ES-I3 (cell line): ENCODE measurements around the gene PRKCZ.

ENCODE experiments used
- H3K36me3 ChIP-seq: 2 replicates; pipeline ENCODE4 v1.6.1; 2013; ENCODE audit warnings: mild to moderate bottlenecking, low read length, control low read depth, moderate library complexity; ENCODE audit not compliant: insufficient read depth
- H3K4me1 ChIP-seq: 2 replicates; pipeline ENCODE4 v1.6.1; 2013; ENCODE audit warnings: mild to moderate bottlenecking, control low read depth, low read length; ENCODE audit not compliant: insufficient read depth
- H3K9ac ChIP-seq: 2 replicates; pipeline ENCODE4 v1.6.1; 2013; ENCODE audit warnings: low read depth, mild to moderate bottlenecking, low read length, moderate library complexity
- H3K9me3 ChIP-seq: 2 replicates; pipeline ENCODE4 v1.6.1; 2013; ENCODE audit warnings: mild to moderate bottlenecking, low read length, moderate library complexity; ENCODE audit not compliant: control insufficient read depth, insufficient read depth

PRKCZ gene

DNA sequence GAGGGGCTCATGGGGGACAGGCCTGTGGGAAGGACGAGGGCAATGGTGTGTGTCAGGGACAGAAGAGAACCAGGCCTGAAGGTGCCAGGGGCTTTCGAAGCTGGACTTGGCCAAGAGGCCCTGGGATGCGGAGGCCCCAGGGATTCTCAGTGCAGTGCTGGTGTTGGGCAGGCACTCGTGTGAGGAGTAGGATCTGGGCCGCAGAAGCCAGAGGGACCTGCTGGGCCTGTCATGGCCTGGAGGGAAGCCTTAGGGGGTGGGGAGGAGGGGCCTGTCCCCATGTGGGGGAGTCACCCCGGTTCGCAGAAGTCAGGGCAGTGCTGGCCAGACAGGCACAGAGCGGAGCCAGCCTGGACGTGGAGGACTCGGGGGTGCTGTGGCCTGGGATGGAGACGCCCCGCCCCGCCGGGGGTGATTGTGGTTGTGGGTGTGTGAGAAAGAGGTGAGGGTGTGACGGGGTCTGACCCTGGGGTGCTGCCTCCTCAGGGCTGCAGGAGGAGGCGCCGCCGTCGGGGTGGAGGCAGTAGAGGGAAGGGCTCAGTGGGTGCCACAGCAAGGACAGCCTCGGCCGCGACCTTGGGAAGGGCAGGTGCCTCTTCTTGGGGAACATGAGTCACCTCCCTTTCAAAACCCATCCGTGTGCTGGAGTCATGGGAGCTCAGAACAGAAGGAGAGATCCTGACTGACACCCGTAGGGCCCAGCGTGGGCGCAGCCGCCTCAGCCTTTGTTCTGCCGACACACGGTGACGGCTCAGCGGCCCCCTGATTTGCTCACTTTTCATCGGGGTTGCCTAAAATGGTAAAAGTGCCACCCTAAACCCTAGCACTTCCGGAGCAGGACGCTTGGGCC lies 110.5 kb downstream of the PRKCZ start:
- no peaks in the 10 kb centered on the region; the same call in 1 of the 2 replicates for H3K36me3 ChIP-seq
- H3K4me1 ChIP-seq: no peaks in the 10 kb centered on the region
- H3K9ac ChIP-seq: no peak overlapping the region

DNA sequence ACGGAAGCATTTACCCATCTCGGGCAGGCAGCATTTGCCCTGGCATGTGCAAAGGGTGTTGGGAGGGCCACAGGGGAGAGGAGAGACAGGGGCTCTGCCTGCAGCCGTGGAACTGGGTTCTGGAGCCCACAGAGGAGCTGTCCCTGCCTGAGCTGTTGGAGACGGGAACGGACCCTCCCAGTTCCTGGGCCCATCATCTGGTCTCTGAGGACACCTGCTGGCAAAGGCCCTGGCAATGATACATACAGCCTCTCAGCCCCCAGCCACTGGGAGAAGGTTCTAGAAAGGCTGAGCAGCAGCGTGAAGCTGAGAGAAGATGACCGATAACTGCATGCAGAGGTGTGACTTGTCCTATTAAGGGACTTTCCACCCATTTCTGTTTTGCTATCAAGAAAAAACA lies 113.0 kb downstream of the PRKCZ start:
- Histone ChIP-seq H3K9me3 (no peaks in the 10 kb centered on the region), H3K9ac (no peak overlapping the region), H3K36me3 (no peaks in the 10 kb centered on the region; the same call in 1 of the 2 replicates), H3K4me1 (no peaks in the 10 kb centered on the region)

More for the DNA sequence above, 110.5 kb downstream of the PRKCZ start:
- no peaks in the 10 kb centered on the region for H3K9me3 ChIP-seq

DNA sequence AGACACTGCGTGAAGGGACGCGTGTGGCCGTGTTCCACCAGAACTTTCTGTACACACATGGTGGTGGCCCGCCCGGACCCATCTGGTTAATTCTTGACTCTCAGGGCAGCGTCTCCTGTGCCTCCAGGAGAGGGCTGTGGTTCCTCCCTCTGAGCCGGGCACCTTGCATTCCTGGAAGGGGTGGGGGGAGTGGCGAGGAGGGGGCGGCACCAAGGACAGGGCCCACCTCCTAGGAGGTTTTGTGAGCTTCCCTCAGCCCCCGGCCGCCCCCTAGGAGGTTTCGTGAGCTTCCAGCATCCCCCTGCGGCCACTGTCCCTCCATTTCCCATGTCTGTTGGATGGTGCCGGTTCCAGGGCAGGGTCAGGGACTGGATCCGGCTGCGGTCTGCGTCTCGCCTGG lies 115.4 kb downstream of the PRKCZ start:
- H3K4me1 ChIP-seq: no peaks in the 10 kb centered on the region
- no peaks in the 10 kb centered on the region; the same call in 1 of the 2 replicates for H3K36me3 ChIP-seq
- H3K9ac ChIP-seq: no peak overlapping the region
- H3K9me3 ChIP-seq: no peaks in the 10 kb centered on the region

DNA sequence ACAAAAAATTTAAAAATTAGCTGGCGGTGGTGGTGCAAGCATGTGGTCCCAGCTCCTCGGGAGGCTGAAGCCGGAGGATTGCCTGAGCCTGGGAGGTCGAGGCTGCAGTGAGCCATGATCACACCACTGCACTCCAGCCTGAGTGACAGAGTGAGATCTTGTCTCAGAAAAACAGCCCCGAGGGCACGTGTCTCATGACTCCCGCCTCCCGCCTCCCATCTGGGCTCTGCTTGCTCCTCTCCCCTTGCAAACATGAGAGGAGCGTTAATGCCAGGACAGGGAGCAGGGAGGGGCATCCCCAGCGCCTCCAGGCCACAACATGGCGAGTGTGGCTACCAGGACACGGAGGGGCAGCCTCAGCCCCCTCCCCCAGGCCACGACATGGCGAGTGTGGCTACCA lies 116.0 kb downstream of the PRKCZ start:
- H3K9me3 ChIP-seq: no peaks in the 10 kb centered on the region
- H3K9ac ChIP-seq: no peak overlapping the region
- no peaks in the 10 kb centered on the region for H3K4me1 ChIP-seq
- no peaks in the 10 kb centered on the region; the same call in 1 of the 2 replicates for H3K36me3 ChIP-seq

DNA sequence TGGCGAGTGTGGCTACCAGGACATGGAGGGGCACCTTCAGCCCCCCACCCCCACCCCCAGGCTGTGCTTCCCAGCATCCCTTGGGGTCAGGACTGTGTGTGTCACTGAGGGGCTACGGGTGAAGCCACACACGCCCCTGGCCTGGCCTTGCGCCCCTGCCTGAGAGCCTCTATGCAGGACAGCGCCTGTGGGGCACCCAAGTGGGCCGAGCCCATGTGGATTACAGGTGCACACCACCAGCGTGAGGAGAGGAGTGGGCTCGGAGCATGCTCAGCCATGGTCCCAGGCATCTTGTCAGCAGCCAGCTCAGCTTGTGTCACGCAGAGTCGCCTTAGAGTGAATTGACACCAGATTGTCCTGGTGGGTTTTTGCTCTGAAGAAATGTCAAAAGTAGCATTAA lies 116.5 kb downstream of the PRKCZ start:
- no peak overlapping the region for H3K9ac ChIP-seq
- H3K9me3 ChIP-seq: no peaks in the 10 kb centered on the region
- no peaks in the 10 kb centered on the region; the same call in 1 of the 2 replicates for H3K36me3 ChIP-seq
- H3K4me1 ChIP-seq: no peaks in the 10 kb centered on the region

GRCh38 chr1:2168090-2168489 lies 117.9 kb downstream of the PRKCZ start:
- H3K9me3 ChIP-seq: no peaks in the 10 kb centered on the region
- H3K9ac ChIP-seq: no peak overlapping the region
- H3K36me3 ChIP-seq: no peaks in the 10 kb centered on the region; the same call in 1 of the 2 replicates
- H3K4me1 ChIP-seq: no peaks in the 10 kb centered on the region

DNA sequence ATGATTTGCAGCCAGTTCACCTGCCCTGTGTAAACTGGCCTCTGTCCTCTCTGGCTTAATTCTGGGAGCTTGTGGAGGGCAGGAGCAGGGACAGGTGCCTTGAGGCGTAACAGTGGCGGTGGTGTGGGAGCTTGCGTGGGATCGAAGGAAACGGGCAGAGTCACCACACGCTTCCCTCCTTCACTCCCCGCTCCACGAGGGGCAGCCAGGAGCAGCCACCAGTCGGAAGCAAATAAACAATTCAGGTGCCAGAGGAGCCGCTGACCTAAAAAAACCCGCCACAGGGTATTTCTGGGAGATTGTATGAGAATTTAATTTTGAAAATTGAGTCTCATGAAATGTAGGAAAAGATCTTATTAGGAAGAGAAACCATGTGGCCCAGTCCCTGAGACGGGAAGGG lies 118.3 kb downstream of the PRKCZ start:
- H3K4me1 ChIP-seq: no peaks in the 10 kb centered on the region
- H3K36me3 ChIP-seq: no peaks in the 10 kb centered on the region; the same call in 1 of the 2 replicates
- no peak overlapping the region for H3K9ac ChIP-seq
- no peaks in the 10 kb centered on the region for H3K9me3 ChIP-seq

- H3K9ac ChIP-seq: no peak overlapping the region
- H3K9me3 ChIP-seq: no peaks in the 10 kb centered on the region
- H3K4me1 ChIP-seq: no peaks in the 10 kb centered on the region; the same call in 1 of the 2 replicates
- H3K36me3 ChIP-seq: no peaks in the 10 kb centered on the region; the same call in 1 of the 2 replicates
Measured at GRCh38 chr1:2169200-2169836, 119.1 kb downstream of the PRKCZ start.

DNA sequence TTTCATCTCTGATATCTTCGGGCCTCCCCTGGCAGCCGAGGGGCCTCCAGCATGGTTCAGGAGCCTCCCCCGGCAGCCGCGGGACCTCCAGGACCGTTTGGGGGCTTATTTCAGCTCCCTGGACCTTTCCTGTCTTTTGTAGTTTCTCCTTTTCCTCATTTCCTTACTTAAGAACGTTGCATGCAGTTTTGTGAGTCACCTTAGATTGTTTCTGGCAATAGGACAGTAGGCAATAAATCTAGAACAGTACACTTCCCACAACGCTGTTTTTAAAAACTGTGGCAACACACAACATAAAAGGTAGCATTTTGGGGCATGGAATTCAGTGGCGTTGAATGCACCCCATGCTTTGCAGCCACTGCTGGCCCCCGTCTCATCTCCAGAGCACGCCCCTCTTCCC lies 120.0 kb downstream of the PRKCZ start:
- H3K4me1 ChIP-seq: no peaks in the 10 kb centered on the region; the same call in 1 of the 2 replicates
- no peak overlapping the region for H3K9ac ChIP-seq
- no peaks in the 10 kb centered on the region; the same call in 1 of the 2 replicates for H3K36me3 ChIP-seq
- H3K9me3 ChIP-seq: no peaks in the 10 kb centered on the region

- Histone ChIP-seq H3K4me1 (no peaks in the 10 kb centered on the region; the same call in 1 of the 2 replicates), H3K36me3 (no peaks in the 10 kb centered on the region; the same call in 1 of the 2 replicates), H3K9me3 (no peaks in the 10 kb centered on the region), H3K9ac (no peak overlapping the region)
Measured at GRCh38 chr1:2172012-2172411, 121.8 kb downstream of the PRKCZ start.

- Histone ChIP-seq H3K4me1 (no peaks in the 10 kb centered on the region; the same call in 1 of the 2 replicates), H3K36me3 (no peaks in the 10 kb centered on the region; the same call in 1 of the 2 replicates), H3K9me3 (no peaks in the 10 kb centered on the region), H3K9ac (no peak overlapping the region)
Measured at GRCh38 chr1:2172551-2173146, 122.4 kb downstream of the PRKCZ start.

- no peaks in the 10 kb centered on the region; the same call in 1 of the 2 replicates for H3K4me1 ChIP-seq
- no peaks in the 10 kb centered on the region; the same call in 1 of the 2 replicates for H3K36me3 ChIP-seq
- H3K9me3 ChIP-seq: no peaks in the 10 kb centered on the region
- H3K9ac ChIP-seq: no peak overlapping the region
Measured at GRCh38 chr1:2173546-2174347, 123.5 kb downstream of the PRKCZ start.

- no peak overlapping the region for H3K9ac ChIP-seq
- no peaks in the 10 kb centered on the region; the same call in 1 of the 2 replicates for H3K36me3 ChIP-seq
- no peaks in the 10 kb centered on the region for H3K9me3 ChIP-seq
- no peaks in the 10 kb centered on the region; the same call in 1 of the 2 replicates for H3K4me1 ChIP-seq
Measured at GRCh38 chr1:2174348-2175054, 124.3 kb downstream of the PRKCZ start.
